ENCODE results near the gene SCTR.
A peak's percentile ranks its signal among the peaks of the same experiment; 100 is the strongest.

The SCTR gene

GRCh38 chr2:119523952-119524694, at the start of gene SCTR:
SCTR (minus strand) TSS chr2:119524483; CDS start chr2:119524226, 257 bp downstream.
- no peak for DNase-seq

GRCh38 chr2:119567292-119567691, 43.0 kb upstream of the SCTR start:
- no peak for DNase-seq

- DNase-seq, result no peak
Observed at GRCh38 chr2:119565481-119565880, 41.2 kb upstream of the SCTR start.

- DNase-seq, result no peak
Observed at GRCh38 chr2:119553687-119554344, 29.5 kb upstream of the SCTR start.

GRCh38 chr2:119552902-119553301, 28.6 kb upstream of the SCTR start:
- DNase-seq, result no peak

GRCh38 chr2:119550856-119551255, 26.6 kb upstream of the SCTR start:
- no peak for DNase-seq

- DNase-seq, result no peak
Observed at GRCh38 chr2:119550346-119550745, 26.1 kb upstream of the SCTR start.

- DNase-seq, result no peak
Observed at GRCh38 chr2:119549241-119549640, 25.0 kb upstream of the SCTR start.

GRCh38 chr2:119548516-119549120, 24.3 kb upstream of the SCTR start:
- no peak for DNase-seq

- DNase-seq, result no peak
Observed at GRCh38 chr2:119546447-119546767, 22.1 kb upstream of the SCTR start.

GRCh38 chr2:119545754-119546446, 21.6 kb upstream of the SCTR start:
- no peak for DNase-seq

GRCh38 chr2:119544939-119545475, 20.7 kb upstream of the SCTR start:
- no peak for DNase-seq

GRCh38 chr2:119544075-119544938, 20.0 kb upstream of the SCTR start, which contains the start of gene CFAP221:
CFAP221 (plus strand) TSS chr2:119544449; CDS start chr2:119546132, 1,683 bp downstream.
- DNase-seq, result peak; percentile 7

GRCh38 chr2:119541476-119541875, 17.2 kb upstream of the SCTR start:
- no peak for DNase-seq

GRCh38 chr2:119537792-119538191, 13.5 kb upstream of the SCTR start:
- DNase-seq, result no peak

GRCh38 chr2:119536707-119537106, 12.4 kb upstream of the SCTR start:
- no peak for DNase-seq

GRCh38 chr2:119536211-119536610, 11.9 kb upstream of the SCTR start:
- no peak for DNase-seq

GRCh38 chr2:119533560-119533959, 9.3 kb upstream of the SCTR start:
- no peak for DNase-seq

GRCh38 chr2:119531292-119531691, 7.0 kb upstream of the SCTR start:
- DNase-seq, result no peak

- no peak for DNase-seq
Observed at GRCh38 chr2:119527999-119528398, 3.7 kb upstream of the SCTR start.

GRCh38 chr2:119525614-119526013, 1.3 kb upstream of the SCTR start:
- DNase-seq, result no peak

GRCh38 chr2:119523383-119523951, 816 bp downstream of the SCTR start:
- DNase-seq, result no peak
